Mesenchymal stem cell (in vitro differentiated cells and primary cell): Measurements from ENCODE around the gene ACBD4.

Experiments used
- DNase-seq: peaks from one replicate; pipeline ENCODE4 v3.0.0-alpha.2; 2013
- H2AFZ ChIP-seq: one replicate; pipeline ENCODE4 v1.6.1; 2013; ENCODE audit warnings: low read depth, mild to moderate bottlenecking, control low read depth, inconsistent platforms, low read length, moderate library complexity
- H2AK5ac ChIP-seq: 2 replicates; pipeline ENCODE4 v1.6.1; 2013; ENCODE audit warnings: low read length, moderate library complexity, mild to moderate bottlenecking, inconsistent platforms; ENCODE audit not compliant: severe bottlenecking
- H2BK120ac ChIP-seq: one replicate; pipeline ENCODE4 v1.6.1; 2013; ENCODE audit warnings: low read depth, mild to moderate bottlenecking, inconsistent platforms, low read length, moderate library complexity
- H2BK12ac ChIP-seq, 2 experiments: one replicate each; pipeline ENCODE4 v1.6.1; 2013; ENCODE audit warnings: inconsistent platforms in 2 of 2, low read length in 2 of 2, mild to moderate bottlenecking in 2 of 2, moderate library complexity in 2 of 2, control low read depth in 1 of 2
- H2BK15ac ChIP-seq: one replicate; pipeline ENCODE4 v1.6.1; 2013; ENCODE audit warnings: mild to moderate bottlenecking, low read depth, inconsistent platforms; ENCODE audit not compliant: poor library complexity, severe bottlenecking
- H2BK5ac ChIP-seq: 2 replicates; pipeline ENCODE4 v1.6.1; 2013; ENCODE audit warnings: low read depth, mild to moderate bottlenecking, low read length, control low read depth, inconsistent platforms; ENCODE audit not compliant: poor library complexity, severe bottlenecking
- H3K14ac ChIP-seq, 2 experiments: one replicate each; pipeline ENCODE4 v1.6.1; 2013; ENCODE audit warnings: inconsistent platforms in 2 of 2, low read length in 2 of 2, control low read depth in 1 of 2, mild to moderate bottlenecking in 1 of 2, moderate library complexity in 1 of 2
- H3K18ac ChIP-seq, 2 experiments: one replicate each; pipeline ENCODE4 v1.6.1; 2013; ENCODE audit warnings: inconsistent platforms in 2 of 2, low read length in 2 of 2, control low read depth in 1 of 2, low read depth in 1 of 2, mild to moderate bottlenecking in 1 of 2
- H3K23ac ChIP-seq, 2 experiments: one replicate each; pipeline ENCODE4 v1.6.1; 2013; ENCODE audit warnings: inconsistent platforms in 2 of 2, low read length in 2 of 2, mild to moderate bottlenecking in 2 of 2, moderate library complexity in 2 of 2, control low read depth in 1 of 2
- H3K27ac ChIP-seq: 2 replicates; pipeline ENCODE4 v1.5.1; 2013; ENCODE audit warnings: mild to moderate bottlenecking, moderate library complexity, low read length, control low read depth, inconsistent platforms; ENCODE audit not compliant: poor library complexity, severe bottlenecking
- H3K27me3 ChIP-seq, 2 experiments: 2 replicates each; pipeline versions ENCODE4 v1.6.1 to v1.7.0; 2013; ENCODE audit warnings: low read length in 2 of 2, mild to moderate bottlenecking in 2 of 2, moderate library complexity in 2 of 2, control low read depth in 1 of 2, inconsistent platforms in 1 of 2; ENCODE audit not compliant: control insufficient read depth in 1 of 2, insufficient read depth in 1 of 2
- H3K36me3 ChIP-seq, 2 experiments: 2 replicates each; pipeline versions ENCODE4 v1.6.1 to v1.7.0; 2013; ENCODE audit warnings: low read length in 2 of 2, control low read depth in 1 of 2, inconsistent platforms in 1 of 2, low read depth in 1 of 2, mild to moderate bottlenecking in 1 of 2; ENCODE audit not compliant: insufficient read depth in 2 of 2, control insufficient read depth in 1 of 2
- H3K4ac ChIP-seq, 2 experiments: one replicate each; pipeline ENCODE4 v1.6.1; 2013; ENCODE audit warnings: inconsistent platforms in 2 of 2, low read length in 2 of 2, mild to moderate bottlenecking in 2 of 2, moderate library complexity in 2 of 2, control low read depth in 1 of 2, low read depth in 1 of 2
- H3K4me1 ChIP-seq: 2 replicates; pipeline ENCODE4 v1.6.1; 2013; ENCODE audit warnings: low read depth, low read length, control low read depth; ENCODE audit not compliant: control insufficient read depth, insufficient read depth
- H3K4me2 ChIP-seq: 2 replicates; pipeline ENCODE4 v1.6.1; 2013; ENCODE audit warnings: low read length, mild to moderate bottlenecking, inconsistent platforms; ENCODE audit not compliant: poor library complexity, severe bottlenecking
- H3K4me3 ChIP-seq, 2 experiments: 2 replicates each; pipeline versions ENCODE4 v1.5.1 to v1.7.0; 2013; ENCODE audit warnings: low read length in 2 of 2, mild to moderate bottlenecking in 2 of 2, control low read depth in 1 of 2, low read depth in 1 of 2; ENCODE audit not compliant: insufficient read depth in 1 of 2
- H3K79me1 ChIP-seq: replicated peaks from 2 replicates; pipeline ENCODE4 v1.6.1; 2013; ENCODE audit warnings: mild to moderate bottlenecking, control low read depth, low read length, inconsistent platforms; ENCODE audit not compliant: poor library complexity, severe bottlenecking
- H3K9ac ChIP-seq: 2 replicates; pipeline ENCODE4 v1.7.0; 2013; ENCODE audit warnings: mild to moderate bottlenecking, low read length, moderate library complexity
- H3K9me3 ChIP-seq: 2 replicates; pipeline ENCODE4 v1.7.0; 2013; ENCODE audit warnings: mild to moderate bottlenecking, low read length; ENCODE audit not compliant: control insufficient read depth
- H4K8ac ChIP-seq: one replicate; pipeline ENCODE4 v1.6.1; 2013; ENCODE audit warnings: inconsistent platforms, mild to moderate bottlenecking, low read length, moderate library complexity
- H4K91ac ChIP-seq: one replicate; pipeline ENCODE4 v1.6.1; 2013; ENCODE audit warnings: mild to moderate bottlenecking, low read length, inconsistent platforms
- WGBS: methylation state at CpG from one replicate; pipeline ENCODE4 v1.1.7; 2013; ENCODE audit warnings: mixed read lengths; 5-methylcytosine and 5-hydroxymethylcytosine counted together

The ACBD4 gene

GRCh38 chr17:45128331-45128730 lies 7.2 kb upstream of the ACBD4 start:
- peak overlapping the region; percentile 87 for H2BK120ac ChIP-seq
- peak overlapping the region; percentile 99 for H4K91ac ChIP-seq
- peak overlapping the region; percentile 93 for H3K27ac ChIP-seq
- no peak overlapping the region for H2AFZ ChIP-seq
- peak overlapping the region; percentile 90 for H2BK5ac ChIP-seq
- peak overlapping the region; percentile 97 for H2BK15ac ChIP-seq
- H3K4me3 ChIP-seq: no peak overlapping the region
- peak overlapping the region; percentile 100 for H2AK5ac ChIP-seq
- H3K27me3 ChIP-seq: no peaks in the 10 kb centered on the region
- H4K8ac ChIP-seq: peak overlapping the region; percentile 92
- peak overlapping the region; percentile 52 to 98 for H3K4ac ChIP-seq
- peaks cover 0 to 12% of the 10 kb centered on the region in 2 experiments for H3K36me3 ChIP-seq
- 95% methylated on average over 4 of the region's 5 CpGs for WGBS
- H3K9ac ChIP-seq: peak overlapping the region; percentile 45
- peak overlapping the region; percentile 15 to 76 for H3K18ac ChIP-seq
- no peaks in the 10 kb centered on the region for H3K9me3 ChIP-seq
- H3K79me1 ChIP-seq: peaks cover 19% of the 10 kb centered on the region
- peaks cover 62% of the 10 kb centered on the region for H3K4me1 ChIP-seq
- no peak overlapping the region for H3K23ac ChIP-seq
- peak overlapping the region; percentile 29 to 31 for H2BK12ac ChIP-seq
- H3K4me2 ChIP-seq: no peak overlapping the region
- H3K14ac ChIP-seq: peak overlapping the region in 1 of 2 experiments; percentile 93
- no peak for DNase-seq

DNA sequence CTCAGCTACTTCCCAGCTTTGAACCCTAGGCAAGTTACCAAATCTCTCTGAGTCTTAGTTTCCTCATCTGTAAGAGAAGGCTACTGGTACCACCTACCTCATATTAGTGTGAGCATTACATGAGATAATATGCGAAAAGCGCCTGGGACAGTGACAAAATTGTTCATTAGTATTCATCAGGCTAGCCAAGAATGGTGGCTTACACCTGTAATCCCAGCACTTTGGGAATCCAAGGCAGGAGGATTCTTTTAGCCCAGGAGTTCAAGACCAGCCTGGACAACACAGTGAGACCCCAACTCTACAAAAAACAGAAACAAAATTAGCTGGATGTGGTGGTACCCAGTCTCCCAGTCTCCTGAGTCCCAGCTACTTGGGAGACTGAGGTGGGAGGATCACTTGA lies 6.5 kb upstream of the ACBD4 start:
- Histone ChIP-seq H2AFZ (no peak overlapping the region), H3K23ac (no peak overlapping the region), H3K4me1 (peaks cover 55% of the 10 kb centered on the region), H2BK12ac (no peak overlapping the region), H4K91ac (no peak overlapping the region), H2AK5ac (peak overlapping the region; percentile 93), H3K14ac (no peak overlapping the region), H2BK5ac (no peak overlapping the region), H3K18ac (peak overlapping the region in 1 of 2 experiments; percentile 26), H3K79me1 (peaks cover 15% of the 10 kb centered on the region), H3K4me3 (no peak overlapping the region), H3K4ac (peak overlapping the region in 1 of 2 experiments; percentile 15), H2BK15ac (peak overlapping the region; percentile 54), H3K4me2 (no peak overlapping the region), H3K9me3 (no peaks in the 10 kb centered on the region), H3K9ac (no peak overlapping the region), H4K8ac (no peak overlapping the region), H2BK120ac (peak overlapping the region; percentile 8), H3K27ac (peak overlapping the region; percentile 93), H3K27me3 (no peaks in the 10 kb centered on the region), H3K36me3 (peaks cover 0 to 12% of the 10 kb centered on the region in 2 experiments)
- no peak for DNase-seq
- WGBS: 90% methylated on average over 2 of the region's 2 CpGs

DNA sequence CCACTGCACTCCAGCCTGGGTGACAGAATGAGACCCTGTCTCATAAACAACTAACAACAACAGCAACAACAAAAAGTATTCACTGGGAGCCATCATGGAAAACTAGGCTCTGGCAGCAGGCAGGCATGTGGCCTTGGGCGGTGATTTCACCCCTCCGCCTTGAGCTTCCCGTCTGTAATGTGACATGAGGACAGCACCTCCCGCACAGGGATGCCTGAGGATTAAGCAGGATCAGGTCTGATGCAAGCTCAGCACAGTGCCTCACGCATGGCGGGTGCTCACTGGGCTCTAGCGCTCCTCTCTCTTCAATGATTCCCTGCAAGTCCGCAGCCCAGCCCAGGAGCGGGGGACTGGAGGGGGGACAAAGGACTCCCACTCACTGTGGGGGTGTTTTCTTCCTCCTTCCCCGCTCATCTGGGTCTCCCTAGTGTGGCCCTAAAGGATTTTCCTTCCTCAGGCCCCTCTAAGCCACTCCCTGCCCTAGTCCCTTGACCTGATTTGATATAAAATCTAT lies 6.0 kb upstream of the ACBD4 start:
- peak overlapping the region; percentile 26 to 71 for H2BK12ac ChIP-seq
- no peaks in the 10 kb centered on the region for H3K9me3 ChIP-seq
- H2AFZ ChIP-seq: no peak overlapping the region
- H3K4me3 ChIP-seq: no peak overlapping the region
- H3K18ac ChIP-seq: peak overlapping the region in 1 of 2 experiments; percentile 15
- H4K8ac ChIP-seq: peak overlapping the region; percentile 79
- peaks cover 51% of the 10 kb centered on the region for H3K4me1 ChIP-seq
- peak overlapping the region; percentile 93 for H2AK5ac ChIP-seq
- 84% methylated on average over 9 of the region's 10 CpGs for WGBS
- no peak overlapping the region for H3K14ac ChIP-seq
- H2BK15ac ChIP-seq: peak overlapping the region; percentile 13
- no peak overlapping the region for H3K27ac ChIP-seq
- no peak overlapping the region for H3K4ac ChIP-seq
- no peaks in the 10 kb centered on the region for H3K27me3 ChIP-seq
- peaks cover 15% of the 10 kb centered on the region for H3K79me1 ChIP-seq
- H2BK5ac ChIP-seq: no peak overlapping the region
- H2BK120ac ChIP-seq: no peak overlapping the region
- no peak overlapping the region for H3K23ac ChIP-seq
- peak; percentile 84 for DNase-seq
- H3K4me2 ChIP-seq: no peak overlapping the region
- peak overlapping the region; percentile 74 for H4K91ac ChIP-seq
- H3K9ac ChIP-seq: no peak overlapping the region
- peaks cover 0 to 10% of the 10 kb centered on the region in 2 experiments for H3K36me3 ChIP-seq

DNA sequence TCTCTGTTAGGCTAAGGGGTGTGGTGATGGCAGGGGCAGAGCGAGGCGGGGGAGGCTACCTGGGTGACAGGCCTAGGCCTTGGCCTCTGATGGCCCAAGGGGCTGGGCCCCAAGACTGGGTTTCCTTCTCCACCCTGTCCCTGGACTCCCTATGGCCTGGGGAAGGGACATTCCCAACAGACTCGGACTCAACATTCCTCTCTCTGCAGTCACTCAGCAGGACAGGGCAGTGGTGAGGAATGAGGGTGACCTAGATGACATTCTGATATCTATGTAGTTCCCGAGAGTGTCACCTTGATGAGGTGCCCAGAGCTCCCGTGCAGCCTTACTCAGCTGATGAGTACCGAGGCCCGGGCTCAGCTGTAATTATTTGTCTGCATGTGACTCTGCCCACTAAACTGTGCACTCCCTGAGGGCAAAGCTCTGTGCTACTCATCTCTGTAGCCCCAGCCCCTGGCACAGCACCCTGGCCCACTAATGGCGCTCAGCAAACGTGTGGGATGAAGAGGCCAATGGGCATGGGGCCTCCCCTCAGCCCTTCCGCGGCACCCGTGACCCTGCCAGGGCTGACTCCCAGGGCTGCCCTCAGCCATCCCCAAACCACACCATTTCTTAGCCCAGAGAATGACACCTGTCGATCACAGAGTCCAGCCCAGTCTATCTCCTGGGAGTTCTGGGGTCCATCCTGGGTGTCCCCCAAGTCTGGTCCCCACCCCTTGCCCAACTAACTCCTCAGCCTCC lies 5.4 kb upstream of the ACBD4 start:
- peak overlapping the region in 1 of 2 experiments; percentile 71 for H3K14ac ChIP-seq
- no peak overlapping the region for H2BK5ac ChIP-seq
- no peak overlapping the region for H3K4me2 ChIP-seq
- no peak overlapping the region for H3K9ac ChIP-seq
- H3K4me3 ChIP-seq: peak overlapping the region in 1 of 2 experiments; percentile 18
- H3K27ac ChIP-seq: no peak overlapping the region
- H2BK12ac ChIP-seq: peak overlapping the region; percentile 49 to 71
- peak overlapping the region in 1 of 2 experiments; percentile 0 for H3K18ac ChIP-seq
- H3K36me3 ChIP-seq: peaks cover 0 to 8% of the 10 kb centered on the region in 2 experiments
- no peak overlapping the region for H2AFZ ChIP-seq
- peak overlapping the region in 1 of 2 experiments; percentile 87 for H3K23ac ChIP-seq
- peaks cover 49% of the 10 kb centered on the region for H3K4me1 ChIP-seq
- H3K9me3 ChIP-seq: no peaks in the 10 kb centered on the region
- peaks cover 13% of the 10 kb centered on the region for H3K79me1 ChIP-seq
- H4K8ac ChIP-seq: peak overlapping the region; percentile 79
- H3K27me3 ChIP-seq: no peaks in the 10 kb centered on the region
- no peak overlapping the region for H2BK120ac ChIP-seq
- no peak overlapping the region for H2BK15ac ChIP-seq
- H3K4ac ChIP-seq: peak overlapping the region in 1 of 2 experiments; percentile 81
- DNase-seq: peak; percentile 53
- peak overlapping the region; percentile 37 for H2AK5ac ChIP-seq
- WGBS: 66% methylated on average over 10 of the region's 13 CpGs
- no peak overlapping the region for H4K91ac ChIP-seq
